A673 (cell line): ENCODE results near the gene C3orf70. TPM values are rescaled to one million over a fixed set of nuclear protein-coding genes. Genes with fewer than 3 reads are reported as not detected.

Experiments
- BruUV-seq: library from RNA; stranded (reverse); fragments of 400-500 nt; replicated peaks from 2 replicates; lab custom pipeline; 2021; lab: Mats Ljungman, UMichigan
- CTCF ChIA-PET: fragments of 300-600 bp; sonication (Branson Sonifier 250); formaldehyde crosslinking; loops from one replicate; lab custom pipeline; 2022; ENCODE audit warnings: antibody characterized with exemption; lab: Charles Lee
- POLR2A ChIA-PET: fragments of 300-600 bp; sonication (Branson Sonifier 250); formaldehyde crosslinking; loops from one replicate; lab custom pipeline; 2022; ENCODE audit warnings: antibody characterized with exemption; ENCODE audit not compliant: low non-redundant PET; lab: Charles Lee
- DNase-seq: peaks from one replicate; pipeline ENCODE4 v3.0.0-alpha.2; 2015; ENCODE audit warnings: low spot score
- H3K27ac ChIP-seq: fragments of 200-600 bp; sonication (generic); 2 replicates; pipeline ENCODE4 v1.5.1; 2016; ENCODE audit warnings: mixed run types, low read depth, mild to moderate bottlenecking, mixed read lengths, antibody characterized with exemption, low read length; ENCODE audit not compliant: poor library complexity, severe bottlenecking
- H3K27me3 ChIP-seq: fragments of 200-600 bp; sonication (generic); replicated peaks from 2 replicates; pipeline ENCODE4 v1.6.1; 2017; ENCODE audit warnings: mixed run types, low read depth, mild to moderate bottlenecking, mixed read lengths, antibody characterized with exemption, low read length; ENCODE audit not compliant: insufficient read depth, poor library complexity
- H3K36me3 ChIP-seq: fragments of 200-600 bp; sonication (generic); 2 replicates; pipeline ENCODE4 v1.6.1; 2016; ENCODE audit warnings: mixed run types, mild to moderate bottlenecking, mixed read lengths, antibody characterized with exemption, low read length; ENCODE audit not compliant: insufficient read depth, poor library complexity, severe bottlenecking
- H3K4me1 ChIP-seq: fragments of 200-600 bp; sonication (generic); 2 replicates; pipeline ENCODE4 v1.6.1; 2017; ENCODE audit warnings: mixed run types, mild to moderate bottlenecking, mixed read lengths, antibody characterized with exemption, low read length; ENCODE audit not compliant: insufficient read depth, poor library complexity, severe bottlenecking
- H3K4me3 ChIP-seq: fragments of 200-600 bp; sonication (generic); 2 replicates; pipeline ENCODE4 v1.5.1; 2016; ENCODE audit warnings: low read depth, mixed run types, mild to moderate bottlenecking, mixed read lengths, low read length; ENCODE audit not compliant: poor library complexity, severe bottlenecking
- H3K9me3 ChIP-seq: fragments of 200-600 bp; sonication (generic); 2 replicates; pipeline ENCODE4 v1.6.1; 2016; ENCODE audit warnings: mixed run types, low read depth, mild to moderate bottlenecking, mixed read lengths, antibody characterized with exemption, low read length; ENCODE audit not compliant: poor library complexity, severe bottlenecking
- CTCF ChIP-seq: fragments of 300-800, 200-600 bp; sonication (generic); conservative IDR thresholded peaks from 2 replicates; pipeline ENCODE4 v1.5.1; 2017; ENCODE audit warnings: low read depth, mild to moderate bottlenecking, antibody characterized with exemption, low read length, moderate library complexity, mixed read lengths
- EZH2 ChIP-seq: fragments of 200-600 bp; sonication (generic); IDR thresholded peaks from 2 replicates; pipeline ENCODE4 v1.6.1; 2017; ENCODE audit warnings: borderline replicate concordance, low read depth, mild to moderate bottlenecking, mixed read lengths, antibody characterized with exemption, low read length; ENCODE audit not compliant: poor library complexity, severe bottlenecking
- intact Hi-C: fragments of 100-400 bp; cut with micrococcal nuclease; formaldehyde crosslinking; loops from one replicate; pipeline ENCODE4 v1.10.0; 2022; ENCODE audit not compliant: unreplicated experiment
- total RNA-seq: library from RNA; stranded (reverse); gene quantifications from 2 replicates; pipeline ENCODE4 v1.2.3, GENCODE V29; 2021

C3orf70 gene
- total RNA-seq, 1 experiment from 2014 or later: 0.26 TPM

GRCh38 chr3:185046603-185047002 is 106.3 kb downstream of the C3orf70 start:
- ChIA-PET CTCF (no interaction called here), POLR2A (no interaction called here)
- DNase-seq: no peak

GRCh38 chr3:185046164-185046515 is 106.7 kb downstream of the C3orf70 start:
- intact Hi-C loops: no loop called here
- Histone ChIP-seq H3K27me3 (no peaks in the 10 kb centered on the region), H3K36me3 (no peaks in the 10 kb centered on the region), H3K9me3 (no peaks in the 10 kb centered on the region), H3K4me3 (no peak overlapping the region), H3K4me1 (no peaks in the 10 kb centered on the region), H3K27ac (no peak overlapping the region)
- BruUV-seq: no TSS peak
- DNase-seq: no peak
- POLR2A ChIA-PET: no interaction called here
- CTCF ChIA-PET: no interaction called here
- TF ChIP-seq EZH2 (no peak), CTCF (no peak)

More at GRCh38 chr3:185046603-185047002, 106.3 kb downstream of the C3orf70 start:
- intact Hi-C loops: no loop called here
- Histone ChIP-seq H3K4me1 (no peaks in the 10 kb centered on the region), H3K36me3 (no peaks in the 10 kb centered on the region), H3K4me3 (no peak overlapping the region), H3K9me3 (no peaks in the 10 kb centered on the region), H3K27ac (no peak overlapping the region), H3K27me3 (no peaks in the 10 kb centered on the region)
- TF ChIP-seq CTCF (no peak), EZH2 (no peak)
- BruUV-seq: no TSS peak

- intact Hi-C loops: no loop called here
- POLR2A ChIA-PET: no interaction called here
- Histone ChIP-seq H3K9me3 (no peaks in the 10 kb centered on the region), H3K27me3 (no peaks in the 10 kb centered on the region), H3K27ac (no peak overlapping the region), H3K36me3 (no peaks in the 10 kb centered on the region), H3K4me1 (no peaks in the 10 kb centered on the region), H3K4me3 (no peak overlapping the region)
- CTCF ChIA-PET: no interaction called here
- no peak for DNase-seq
- TF ChIP-seq EZH2 (no peak), CTCF (no peak)
- BruUV-seq: no TSS peak
These were observed 110.4 kb downstream of the C3orf70 start for GRCh38 chr3:185042312-185043050.
